ENCODE results near the gene NAA16. TPM values are rescaled to one million over a fixed set of nuclear protein-coding genes. Genes with fewer than 3 reads are reported as not detected.

The NAA16 gene
- total and polyA plus RNA-seq, 9 donors = 14.5 to 31.1 (median 25.9) TPM

DNA sequence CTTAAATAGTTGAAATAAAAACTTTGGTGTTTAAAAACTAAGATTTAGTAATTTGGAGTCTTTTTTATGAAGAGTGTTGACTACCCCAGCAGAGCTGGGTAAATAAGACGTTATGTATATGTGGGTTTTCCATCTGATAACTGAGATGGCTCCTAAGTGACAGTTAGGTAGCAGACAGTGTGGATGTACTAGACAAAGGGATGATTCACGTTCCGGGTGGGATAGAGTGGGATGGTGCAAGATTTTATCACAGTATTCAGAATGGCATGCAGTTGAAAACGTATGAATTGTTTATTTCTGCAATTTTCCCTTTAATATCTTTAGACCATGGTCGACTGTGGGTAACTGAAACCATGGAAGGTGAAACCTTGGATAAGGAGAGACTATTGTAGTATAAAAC, 50.4 kb downstream of the NAA16 start:
- TF ChIP-seq, protein P1, sequence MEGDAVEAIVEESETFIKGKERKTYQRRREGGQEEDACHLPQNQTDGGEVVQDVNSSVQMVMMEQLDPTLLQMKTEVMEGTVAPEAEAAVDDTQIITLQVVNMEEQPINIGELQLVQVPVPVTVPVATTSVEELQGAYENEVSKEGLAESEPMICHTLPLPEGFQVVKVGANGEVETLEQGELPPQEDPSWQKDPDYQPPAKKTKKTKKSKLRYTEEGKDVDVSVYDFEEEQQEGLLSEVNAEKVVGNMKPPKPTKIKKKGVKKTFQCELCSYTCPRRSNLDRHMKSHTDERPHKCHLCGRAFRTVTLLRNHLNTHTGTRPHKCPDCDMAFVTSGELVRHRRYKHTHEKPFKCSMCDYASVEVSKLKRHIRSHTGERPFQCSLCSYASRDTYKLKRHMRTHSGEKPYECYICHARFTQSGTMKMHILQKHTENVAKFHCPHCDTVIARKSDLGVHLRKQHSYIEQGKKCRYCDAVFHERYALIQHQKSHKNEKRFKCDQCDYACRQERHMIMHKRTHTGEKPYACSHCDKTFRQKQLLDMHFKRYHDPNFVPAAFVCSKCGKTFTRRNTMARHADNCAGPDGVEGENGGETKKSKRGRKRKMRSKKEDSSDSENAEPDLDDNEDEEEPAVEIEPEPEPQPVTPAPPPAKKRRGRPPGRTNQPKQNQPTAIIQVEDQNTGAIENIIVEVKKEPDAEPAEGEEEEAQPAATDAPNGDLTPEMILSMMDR (IDR thresholded peaks at IDR 0.05) = no peak
- TF ChIP-seq POLR2A (IDR thresholded peaks at IDR 0.05) (no peak), EP300 (IDR thresholded peaks at IDR 0.05) (no peak)
- no peaks in the 10 kb centered on the region for H3K9me3 ChIP-seq
- no peak for DNase-seq
- H3K36me3 ChIP-seq = no peaks in the 10 kb centered on the region
- intact Hi-C loops (cut with DNase I) = no loop called here
- WGBS, 3 donors = 53 to 61% (median 56%) methylated on average over 5 of the region's 5 CpGs
- H3K27me3 ChIP-seq = no peaks in the 10 kb centered on the region
- H3K4me1 ChIP-seq (ENCODE audit: insufficient read depth) = no peaks in the 10 kb centered on the region
- no peak overlapping the region for H3K4me3 ChIP-seq
- no peak overlapping the region for H3K27ac ChIP-seq

DNA sequence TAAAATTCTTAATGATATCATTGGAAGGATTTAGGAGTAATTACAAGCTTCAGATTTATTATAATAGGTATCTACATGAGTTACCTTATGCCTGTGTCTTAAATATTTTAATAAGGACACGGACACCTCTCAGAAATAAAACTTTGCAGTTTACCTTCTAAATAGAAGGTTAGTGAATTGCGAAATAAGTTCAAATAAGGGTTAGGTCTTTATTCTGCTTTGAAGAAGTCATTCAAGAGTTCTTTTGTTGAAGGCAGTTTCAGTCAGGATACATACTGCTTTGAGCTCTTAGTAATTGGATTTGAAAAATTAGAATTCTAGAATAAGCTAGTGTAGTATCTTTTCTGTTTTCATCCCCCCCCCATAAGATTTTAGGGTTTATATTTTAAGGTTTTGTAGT, 53.0 kb downstream of the NAA16 start:
- Histone ChIP-seq H3K27ac (no peak overlapping the region), H3K36me3 (no peaks in the 10 kb centered on the region), H3K27me3 (no peaks in the 10 kb centered on the region), H3K4me1 (ENCODE audit: insufficient read depth) (no peaks in the 10 kb centered on the region), H3K4me3 (no peak overlapping the region), H3K9me3 (no peaks in the 10 kb centered on the region)
- no peak for DNase-seq
- WGBS, 3 donors = 97 to 99% (median 97%) methylated on average over 2 of the region's 2 CpGs
- TF ChIP-seq EP300 (IDR thresholded peaks at IDR 0.05) (no peak), POLR2A (IDR thresholded peaks at IDR 0.05) (no peak)
- TF ChIP-seq, protein P1 (IDR thresholded peaks at IDR 0.05) = no peak
- intact Hi-C loops (cut with DNase I) = no loop called here

DNA sequence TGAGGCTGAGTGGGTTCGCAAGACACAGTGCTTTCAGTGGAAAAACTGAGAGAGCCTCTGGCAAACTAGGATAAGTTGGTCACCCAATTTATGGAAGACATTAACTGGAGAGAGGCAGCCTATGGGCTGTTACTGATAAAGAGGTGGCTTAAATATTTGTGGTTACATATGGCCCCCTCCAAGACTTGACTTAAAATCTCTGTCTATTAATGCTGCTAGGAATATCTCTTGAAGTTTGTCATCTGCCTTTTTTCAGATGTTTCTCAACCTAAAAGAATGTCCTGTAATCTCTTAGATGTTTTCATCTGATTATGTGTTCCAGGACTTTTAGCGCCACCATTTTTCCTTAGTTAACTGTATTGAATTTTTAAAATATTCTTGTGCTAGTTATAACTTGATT, 54.6 kb downstream of the NAA16 start:
- Histone ChIP-seq H3K4me3 (no peak overlapping the region), H3K36me3 (no peaks in the 10 kb centered on the region), H3K27ac (no peak overlapping the region), H3K27me3 (no peaks in the 10 kb centered on the region), H3K4me1 (ENCODE audit: insufficient read depth) (no peaks in the 10 kb centered on the region), H3K9me3 (no peaks in the 10 kb centered on the region)
- intact Hi-C loops (cut with DNase I) = no loop called here
- TF ChIP-seq EP300 (IDR thresholded peaks at IDR 0.05) = no peak
- TF ChIP-seq, protein P1 (IDR thresholded peaks at IDR 0.05) = no peak
- TF ChIP-seq POLR2A (IDR thresholded peaks at IDR 0.05) = no peak
- 93 to 99% (median 99%) methylated on average over 2 of the region's 2 CpGs for WGBS, 3 donors
- no peak for DNase-seq

DNA sequence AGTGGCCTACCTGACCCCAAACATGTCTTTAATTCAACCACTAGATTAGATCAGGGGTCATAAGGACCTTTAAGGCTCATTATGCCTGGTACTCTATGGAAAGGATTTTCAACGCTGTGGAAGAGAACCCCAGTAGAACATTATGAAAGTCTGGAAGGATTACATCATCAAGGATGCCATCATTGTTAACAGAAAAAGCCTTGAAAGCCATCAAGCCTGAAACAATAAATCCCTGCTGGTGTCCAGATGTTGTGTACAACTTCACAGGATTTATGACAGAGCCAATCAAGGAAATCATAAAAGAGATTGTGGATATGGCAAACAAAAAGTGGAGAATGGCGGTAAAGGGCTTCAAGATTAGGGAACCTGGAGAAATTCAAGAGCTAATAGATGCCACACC, 59.7 kb downstream of the NAA16 start:
- WGBS, 3 donors = 94 to 96% (median 96%) methylated on average over 2 of the region's 2 CpGs
- H3K9me3 ChIP-seq = no peaks in the 10 kb centered on the region
- no peaks in the 10 kb centered on the region for H3K36me3 ChIP-seq
- no peaks in the 10 kb centered on the region for H3K4me1 ChIP-seq (ENCODE audit: insufficient read depth)
- H3K27ac ChIP-seq = no peak overlapping the region
- H3K27me3 ChIP-seq = no peaks in the 10 kb centered on the region
- TF ChIP-seq, protein P1 (IDR thresholded peaks at IDR 0.05) = no peak
- no peak for TF ChIP-seq POLR2A (IDR thresholded peaks at IDR 0.05)
- no peak for TF ChIP-seq EP300 (IDR thresholded peaks at IDR 0.05)
- no peak overlapping the region for H3K4me3 ChIP-seq
- intact Hi-C loops (cut with DNase I) = no loop called here
- no peak for DNase-seq

DNA sequence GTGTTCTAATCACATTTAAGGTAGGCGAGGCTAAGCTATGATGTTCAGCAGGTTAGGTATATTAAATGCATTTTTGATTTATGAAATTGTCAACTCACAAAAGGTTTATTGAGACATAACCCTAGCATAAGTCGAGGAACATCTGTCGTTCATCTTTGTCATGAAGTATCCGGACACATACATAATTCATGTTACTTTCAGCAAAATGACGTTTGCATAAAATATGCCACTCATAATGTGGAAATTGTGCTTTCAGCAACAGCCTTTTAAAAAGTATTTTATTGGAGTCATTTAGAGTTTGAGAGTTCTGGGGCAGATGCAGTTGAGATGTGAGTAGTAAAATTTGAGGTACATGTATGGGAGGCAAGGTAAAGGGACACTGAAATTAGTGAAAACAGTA, 66.4 kb downstream of the NAA16 start:
- intact Hi-C loops (cut with DNase I) = no loop called here
- WGBS, 3 donors = 95 to 97% (median 97%) methylated on average over 5 of the region's 5 CpGs
- Histone ChIP-seq H3K4me3 (no peak overlapping the region), H3K27me3 (no peaks in the 10 kb centered on the region), H3K27ac (no peak overlapping the region), H3K4me1 (ENCODE audit: insufficient read depth) (no peaks in the 10 kb centered on the region), H3K36me3 (no peaks in the 10 kb centered on the region), H3K9me3 (no peaks in the 10 kb centered on the region)
- no peak for DNase-seq
- TF ChIP-seq EP300 (IDR thresholded peaks at IDR 0.05) (no peak), POLR2A (IDR thresholded peaks at IDR 0.05) (no peak)
- TF ChIP-seq, protein P1 (IDR thresholded peaks at IDR 0.05) = no peak
